GM19452 (cell line): ENCODE results near the gene PEX11A.
"Not testable (repeated sequence)": the region's sequence is repeated elsewhere in the genome, so short reads cannot be mapped to it uniquely, and the experiment has no call there.

Source experiments
- ATAC-seq: cut with Tn5 transposase; IDR thresholded peaks from one replicate; pipeline ENCODE4 v1.9.1; 2021; ENCODE audit not compliant: unreplicated experiment

PEX11A gene, protein sequence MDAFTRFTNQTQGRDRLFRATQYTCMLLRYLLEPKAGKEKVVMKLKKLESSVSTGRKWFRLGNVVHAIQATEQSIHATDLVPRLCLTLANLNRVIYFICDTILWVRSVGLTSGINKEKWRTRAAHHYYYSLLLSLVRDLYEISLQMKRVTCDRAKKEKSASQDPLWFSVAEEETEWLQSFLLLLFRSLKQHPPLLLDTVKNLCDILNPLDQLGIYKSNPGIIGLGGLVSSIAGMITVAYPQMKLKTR

DNA sequence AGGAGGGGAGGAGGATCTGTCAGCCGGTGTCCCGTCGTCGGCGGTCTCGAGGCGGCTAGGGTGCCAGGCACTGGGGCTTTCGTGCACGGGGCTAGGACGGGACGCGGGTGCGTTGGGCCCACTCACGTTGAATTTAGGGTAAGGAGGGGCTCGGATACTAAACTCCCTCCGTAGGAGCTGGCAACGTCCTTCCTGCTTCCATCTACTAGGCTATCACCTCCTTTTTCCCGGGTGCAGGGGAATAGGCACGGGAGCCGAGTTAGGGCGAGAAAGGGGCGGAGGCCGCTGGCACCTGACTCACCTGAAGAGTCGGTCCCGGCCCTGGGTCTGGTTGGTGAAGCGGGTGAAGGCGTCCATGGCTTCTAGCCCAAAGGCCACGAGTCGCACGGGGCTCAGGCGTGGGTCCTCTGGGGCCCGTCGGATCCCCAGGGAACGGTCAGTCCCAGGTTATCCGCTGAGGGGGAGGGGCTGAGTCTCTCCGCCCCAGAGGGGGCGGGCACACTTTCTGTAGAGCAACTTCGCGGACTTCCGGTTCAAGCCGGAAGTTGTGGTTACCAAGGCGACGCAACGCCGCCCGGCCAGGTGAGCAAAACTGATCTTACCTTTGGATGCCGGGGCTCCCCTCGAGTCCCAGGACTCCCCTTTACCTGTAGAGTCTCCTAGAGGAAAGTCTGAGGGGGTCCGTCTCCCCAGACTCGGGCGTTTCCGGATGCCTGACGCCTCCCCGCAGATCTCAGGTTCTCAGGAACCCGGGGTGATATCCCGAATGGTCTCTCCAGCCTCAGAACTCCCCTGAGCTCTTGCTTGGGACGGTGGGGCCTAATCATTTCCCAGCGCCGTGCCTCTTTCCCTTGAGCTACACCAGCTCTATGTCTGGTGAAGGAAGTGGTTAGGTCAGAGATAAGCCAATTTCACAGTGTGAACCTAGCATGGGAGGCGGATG is at the start of gene PEX11A, which contains the start of gene WDR93:
Gene PEX11A, minus strand, starts transcription at position 479 of the 943 bp plus-strand sequence. Its CDS starts 122 bp downstream, at position 357.
Gene WDR93, plus strand, starts transcription at position 536 of the 943 bp plus-strand sequence. CDS start 10,936 bp downstream, outside the sequence.
- peak; percentile 88 for ATAC-seq

DNA sequence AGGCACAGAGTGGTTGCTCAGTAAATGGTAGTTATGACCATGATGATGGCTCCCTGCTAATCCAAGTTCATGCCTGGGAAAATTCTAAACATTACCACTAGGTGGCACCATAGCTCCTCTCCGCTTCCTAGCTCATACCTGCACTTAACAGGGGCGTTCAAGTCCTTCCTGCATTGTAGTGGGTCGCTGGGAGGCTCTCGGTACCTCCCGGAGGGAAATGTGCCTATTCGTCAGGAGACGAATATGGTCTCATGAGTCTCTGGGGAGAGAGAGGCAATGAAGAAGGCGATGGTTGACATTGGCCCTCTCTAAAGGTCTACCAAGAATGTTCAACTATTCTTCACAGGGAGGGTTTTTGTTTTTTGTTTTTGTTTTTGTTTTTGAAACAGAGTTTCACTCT is 49.6 kb upstream of the PEX11A start:
- peak; percentile 58 for ATAC-seq

DNA sequence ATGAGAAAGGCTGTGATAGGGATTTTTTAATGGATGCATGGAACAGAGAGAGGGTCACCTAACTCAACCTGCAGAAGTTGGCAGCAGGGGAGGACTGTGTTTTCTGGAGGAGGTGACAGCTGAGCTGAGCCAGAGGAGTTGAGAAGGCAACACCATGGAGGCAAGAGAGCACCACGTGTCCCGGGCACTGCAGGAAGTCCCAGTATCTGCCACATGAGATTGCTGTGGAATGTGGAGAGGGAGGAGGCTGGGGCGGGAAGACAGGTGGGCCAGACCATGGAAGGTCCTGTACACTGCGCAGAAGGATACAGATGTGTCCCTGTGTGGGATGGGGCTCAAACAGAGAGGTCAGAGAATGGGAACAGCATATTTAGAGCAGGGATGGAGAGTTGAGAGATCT is 45.2 kb upstream of the PEX11A start:
- no peak for ATAC-seq

DNA sequence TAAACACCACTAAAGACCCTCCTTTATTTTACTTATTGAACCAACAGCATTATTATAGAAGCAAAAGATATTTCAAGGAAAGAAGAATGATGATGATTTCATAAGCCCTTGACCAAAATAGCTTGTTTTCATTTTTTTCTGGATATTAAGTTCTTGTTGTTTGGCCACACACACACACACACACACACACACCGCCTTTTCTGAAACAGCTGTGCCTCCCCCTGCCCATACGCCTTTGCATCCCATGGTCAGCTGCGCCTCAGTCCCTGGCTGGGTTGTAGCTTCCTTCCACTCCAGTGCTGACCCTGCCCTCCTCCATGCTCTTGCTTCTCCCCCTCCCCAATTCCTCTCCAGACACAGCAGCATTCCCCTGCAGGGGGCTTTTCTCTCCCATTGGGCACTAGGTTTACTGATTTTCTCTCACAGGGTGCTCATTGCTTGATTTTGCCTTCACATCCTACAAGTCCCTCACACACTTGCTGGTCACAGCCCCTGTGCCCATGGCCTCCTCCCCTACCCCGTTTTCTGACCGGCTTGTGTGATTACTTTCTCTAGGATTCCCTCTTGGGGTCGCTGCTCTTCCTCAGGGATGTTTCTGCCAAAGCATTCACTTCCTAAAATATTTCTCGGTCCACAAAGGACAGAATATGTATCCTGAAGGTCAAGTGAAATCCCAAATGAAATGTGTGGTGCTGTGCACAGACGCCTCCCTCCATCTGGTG is 42.1 kb upstream of the PEX11A start:
- no peak for ATAC-seq

DNA sequence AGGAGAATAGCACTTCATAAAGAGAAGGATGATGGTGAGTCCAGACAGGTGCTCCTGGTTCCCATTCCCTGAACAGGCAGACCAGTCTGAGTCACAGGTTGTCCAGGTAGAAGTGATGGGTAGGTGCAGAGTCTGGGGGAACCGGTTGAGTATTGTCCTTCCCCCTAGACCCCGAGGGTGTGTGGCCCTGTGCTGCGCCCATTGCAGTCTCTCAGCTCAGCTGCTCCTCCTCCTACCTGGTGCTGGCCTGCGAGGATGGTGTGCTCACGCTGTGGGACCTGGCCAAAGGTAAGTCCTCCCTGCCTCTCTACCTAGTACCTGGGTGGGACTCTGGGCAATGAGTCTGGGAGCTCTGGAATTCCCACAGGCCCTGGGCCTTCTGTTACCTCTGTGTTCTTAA is 40.7 kb upstream of the PEX11A start:
- ATAC-seq = no peak

DNA sequence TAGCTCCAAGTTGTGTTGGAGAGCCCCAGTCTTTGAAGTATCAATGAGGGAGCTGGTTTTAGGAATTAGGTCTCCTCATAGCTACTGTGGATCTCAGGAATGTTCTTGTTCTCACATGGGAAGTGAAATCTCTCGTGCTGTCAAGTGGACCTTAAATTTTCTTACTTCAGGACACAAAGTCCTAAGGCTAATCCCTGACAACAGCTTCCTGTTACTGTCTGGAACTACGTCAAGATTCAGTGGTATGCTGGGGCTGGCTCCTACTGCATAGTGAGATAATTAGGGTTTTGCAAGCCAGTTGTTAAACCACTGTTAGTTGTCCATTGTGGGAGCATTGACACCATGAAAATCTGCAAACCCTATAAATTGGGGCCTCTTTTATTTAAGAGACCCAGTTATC is 37.7 kb upstream of the PEX11A start:
- ATAC-seq = no peak

DNA sequence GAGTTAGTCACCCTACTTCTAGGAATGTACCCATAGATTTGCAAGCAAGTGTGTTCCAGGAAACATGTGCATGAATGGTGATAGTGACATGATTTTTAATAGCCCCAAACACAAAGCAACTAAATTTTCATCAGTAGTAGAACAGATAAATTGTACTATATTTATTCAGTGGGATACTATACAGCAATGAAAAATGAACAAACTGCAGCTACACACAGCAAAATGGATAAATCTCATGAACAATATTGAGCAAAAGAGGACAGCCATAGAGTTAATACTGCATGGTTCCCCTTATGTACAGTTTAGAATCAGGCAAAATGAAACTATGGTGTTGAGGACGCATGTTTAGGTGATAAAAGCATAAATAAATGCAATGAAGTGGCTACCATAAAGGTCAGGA is 34.5 kb upstream of the PEX11A start:
- no peak for ATAC-seq

DNA sequence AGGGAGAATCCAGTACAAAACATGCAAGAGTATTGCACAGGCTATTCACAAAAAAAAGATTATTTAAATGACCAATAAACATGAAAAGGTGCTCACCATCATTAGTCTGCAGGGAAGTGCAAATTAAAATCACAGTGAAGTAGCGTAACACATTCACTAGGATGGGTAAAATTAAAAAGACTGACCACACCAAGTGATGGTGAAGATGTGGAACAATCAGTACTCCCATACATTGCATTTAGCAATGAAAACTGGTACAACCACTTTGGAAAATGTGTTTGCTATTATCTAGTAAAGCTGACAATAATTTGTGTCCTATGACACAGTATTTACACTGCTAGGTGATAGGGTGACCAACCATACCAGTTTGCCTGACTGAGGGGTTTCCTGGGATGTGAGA is 34.1 kb upstream of the PEX11A start:
- ATAC-seq = no peak

DNA sequence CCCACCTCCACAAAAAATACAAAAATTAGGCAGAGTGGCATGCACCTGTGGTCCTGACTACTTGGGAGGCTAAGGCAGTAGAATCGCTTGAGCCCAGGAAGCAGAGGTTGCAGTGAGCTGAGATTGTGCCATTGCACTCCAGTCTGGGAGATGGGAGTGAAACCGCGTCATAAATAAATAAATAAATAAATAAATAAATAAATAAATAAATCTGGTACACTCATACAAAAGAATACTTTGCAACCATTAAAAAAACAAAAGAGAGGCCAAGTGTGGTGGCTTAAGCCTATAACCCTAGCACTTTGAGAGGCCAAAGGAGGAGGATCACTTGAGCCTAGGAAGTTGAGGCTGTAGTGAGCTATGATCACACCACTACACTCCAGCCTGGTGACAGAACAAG is 32.5 kb upstream of the PEX11A start:
- ATAC-seq = no peak

DNA sequence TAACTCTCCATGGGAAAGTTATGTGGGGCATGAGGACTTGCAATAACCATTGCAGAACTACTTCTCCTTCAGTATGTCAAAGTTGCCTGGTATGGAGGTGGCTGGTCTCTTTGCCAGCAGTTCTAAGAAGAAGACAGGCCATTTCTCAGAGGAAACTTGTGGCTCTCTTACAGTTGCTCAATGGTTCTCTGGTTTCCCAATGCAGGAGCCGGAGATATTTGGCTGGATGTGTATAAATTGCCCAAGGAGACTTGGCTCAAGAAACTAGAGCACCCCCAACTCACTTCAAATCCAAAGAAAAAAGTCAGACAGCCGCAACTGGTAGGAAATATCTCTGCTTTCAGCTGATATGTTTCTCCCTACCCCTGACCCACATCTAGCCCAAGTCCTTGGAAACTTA is 24.2 kb upstream of the PEX11A start:
- ATAC-seq = no peak

DNA sequence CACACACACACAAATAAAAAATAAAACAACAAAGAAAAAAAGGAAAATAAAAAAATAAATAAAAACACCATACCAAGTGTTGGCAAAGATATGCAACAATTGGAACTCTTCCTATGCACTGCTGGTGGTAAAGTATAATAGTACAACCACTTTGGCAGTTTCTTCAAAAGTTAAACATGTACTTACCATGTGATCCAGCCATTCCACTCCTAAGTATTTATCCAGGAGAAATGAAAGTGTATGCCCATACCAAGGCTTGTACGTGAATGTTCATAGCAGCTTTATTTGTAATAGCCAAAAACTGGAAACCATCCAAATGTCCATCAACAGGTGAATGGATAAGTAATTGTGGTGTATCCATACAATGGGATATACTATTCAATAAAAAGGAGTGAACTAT is 17.0 kb upstream of the PEX11A start:
- no peak for ATAC-seq

DNA sequence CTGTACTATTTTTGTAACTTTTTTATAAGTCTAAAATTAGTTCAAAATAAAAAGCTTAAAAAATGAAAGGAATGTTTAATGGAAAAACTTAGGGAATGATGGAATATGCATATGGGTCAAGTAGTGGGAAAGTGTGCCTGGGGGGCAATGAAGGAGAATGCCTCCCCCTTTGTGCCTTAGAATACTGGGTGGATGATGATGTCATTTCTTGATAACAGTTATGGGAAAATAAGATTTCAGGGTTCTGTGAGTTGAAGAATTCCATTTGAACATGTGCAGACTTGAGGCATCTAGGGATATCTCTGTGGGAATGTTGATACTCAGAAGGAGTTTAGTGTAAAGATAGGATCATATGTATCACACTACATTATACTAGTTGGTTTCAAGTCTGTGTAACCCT is 13.9 kb upstream of the PEX11A start:
- no peak for ATAC-seq

DNA sequence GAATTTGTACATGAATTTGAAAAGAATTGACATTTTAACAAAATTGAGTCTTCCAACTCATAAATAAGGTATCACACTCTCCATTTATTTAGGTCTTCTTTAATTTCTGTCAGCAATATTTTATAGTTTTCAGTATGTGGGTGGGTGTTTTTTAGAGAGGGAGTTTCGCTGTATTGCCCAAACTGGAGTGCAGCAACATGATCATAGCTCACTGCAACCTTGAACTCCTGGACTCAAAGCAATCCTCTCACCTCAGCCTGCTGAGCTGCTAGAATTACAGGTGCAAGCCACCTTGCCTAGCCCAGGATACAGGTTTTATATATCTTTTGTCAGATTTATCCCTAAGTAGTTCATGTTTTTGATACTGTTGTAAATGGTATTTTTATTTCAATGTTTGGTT is 4.6 kb upstream of the PEX11A start:
- ATAC-seq = no peak

DNA sequence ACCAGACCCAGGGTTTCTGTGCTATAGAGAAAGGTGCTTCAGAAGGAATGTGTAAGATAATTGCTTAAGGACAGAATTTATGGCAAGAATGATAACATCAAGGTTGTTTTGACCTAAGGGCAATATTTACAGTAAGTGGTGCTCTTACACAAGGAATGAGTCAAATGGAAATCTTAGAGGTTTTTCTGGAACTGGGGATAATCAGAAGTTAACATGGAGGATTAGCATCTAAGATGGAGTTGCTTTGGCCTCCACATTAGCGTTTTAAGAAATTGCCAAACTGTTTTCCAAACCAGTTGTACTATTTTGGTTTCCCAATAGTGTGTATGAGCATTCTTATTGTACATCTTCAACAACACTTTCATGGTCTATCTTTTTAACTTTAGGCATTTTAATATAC is 3.1 kb upstream of the PEX11A start:
- no peak for ATAC-seq

DNA sequence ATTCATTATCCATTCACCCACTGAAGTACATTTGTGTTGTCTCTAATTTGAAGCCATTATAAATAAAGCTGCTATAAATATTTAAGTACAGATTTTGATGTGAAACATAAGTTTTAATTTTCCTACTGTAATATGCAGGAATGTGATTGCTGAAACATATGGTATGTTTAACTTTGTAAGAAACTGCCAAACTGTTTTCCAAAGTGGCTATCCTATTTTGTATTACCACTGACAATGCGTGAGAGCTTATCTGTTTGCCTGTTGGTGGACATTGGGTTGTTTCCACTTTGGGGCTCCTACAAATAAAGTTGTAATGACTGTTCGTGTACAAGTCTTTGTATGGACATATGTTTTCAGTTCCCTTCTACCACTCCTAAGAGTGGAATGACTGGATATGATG is 2.5 kb upstream of the PEX11A start:
- no peak for ATAC-seq

DNA sequence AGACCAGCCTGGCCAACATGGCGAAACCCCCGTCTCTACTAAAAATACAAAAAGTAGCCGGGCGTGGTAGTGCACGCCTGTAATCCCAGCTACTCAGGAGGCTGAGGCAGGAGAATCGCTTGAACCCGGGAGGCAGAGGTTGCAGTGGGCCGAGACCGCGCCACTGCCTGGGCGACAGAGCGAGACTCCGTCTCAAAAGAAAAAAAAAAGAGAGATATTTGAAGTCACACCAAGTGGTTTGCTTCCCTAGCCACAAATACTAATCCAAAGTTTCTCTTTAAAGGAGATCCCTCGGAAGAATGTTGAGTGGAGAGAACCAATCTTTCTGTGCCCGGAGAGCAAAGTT is 651 bp downstream of the PEX11A start:
- ATAC-seq = not testable (repeated sequence)

DNA sequence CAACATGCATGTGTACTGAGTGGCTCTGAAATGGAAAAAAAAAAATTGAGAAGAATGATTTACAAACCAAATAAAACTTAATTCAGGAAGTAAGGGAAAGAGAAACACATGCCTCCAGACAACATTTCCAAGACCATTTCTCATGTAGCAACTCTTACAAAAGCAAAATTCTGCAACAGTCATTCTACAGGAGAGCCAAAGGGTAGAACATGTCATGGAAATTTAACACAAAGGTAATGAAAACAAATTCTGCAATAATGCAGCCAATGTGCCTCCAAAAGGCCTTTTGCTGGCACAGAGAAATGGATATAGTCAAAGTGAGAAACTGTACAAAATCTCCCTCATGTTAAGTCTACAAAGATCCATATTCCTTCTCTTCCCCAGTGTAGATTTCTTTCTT is 4.0 kb downstream of the PEX11A start:
- no peak for ATAC-seq

DNA sequence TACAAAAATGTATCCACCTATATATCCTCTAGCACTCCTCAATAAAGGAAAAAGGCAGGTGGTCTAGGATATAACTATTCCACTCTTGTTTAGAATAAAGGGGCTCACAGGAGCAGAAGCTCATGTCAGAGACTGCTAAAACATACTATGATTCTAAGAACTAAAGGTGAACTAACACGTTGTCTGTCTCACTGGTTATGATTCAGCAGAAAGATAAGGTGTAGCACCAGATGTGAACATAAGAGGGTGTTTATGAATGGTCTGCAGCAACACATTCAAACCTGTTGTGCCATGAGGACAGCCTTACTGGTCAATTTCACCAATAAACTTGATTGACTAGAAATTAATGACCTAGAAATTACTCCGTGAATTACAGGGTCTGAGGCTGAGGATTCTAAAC is 4.6 kb downstream of the PEX11A start:
- no peak for ATAC-seq

DNA sequence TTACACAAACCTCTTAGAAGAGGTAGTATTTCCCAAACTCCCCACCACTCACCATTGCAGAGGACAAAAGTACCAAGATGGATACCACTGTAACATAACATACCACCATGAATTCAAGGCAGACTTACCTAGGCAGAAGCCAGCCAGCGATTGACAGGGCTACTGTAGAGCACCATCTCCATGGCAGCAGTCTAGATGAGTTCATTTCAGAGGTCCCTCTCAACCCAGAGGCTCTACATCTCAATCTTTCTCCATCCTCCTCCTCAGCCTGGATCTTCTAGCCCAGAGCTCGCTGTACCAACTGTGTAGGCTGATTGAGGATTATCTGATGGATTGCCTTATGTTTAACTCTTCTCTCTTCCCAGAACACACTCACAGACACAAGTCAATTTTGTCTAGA is 9.4 kb downstream of the PEX11A start:
- no peak for ATAC-seq

DNA sequence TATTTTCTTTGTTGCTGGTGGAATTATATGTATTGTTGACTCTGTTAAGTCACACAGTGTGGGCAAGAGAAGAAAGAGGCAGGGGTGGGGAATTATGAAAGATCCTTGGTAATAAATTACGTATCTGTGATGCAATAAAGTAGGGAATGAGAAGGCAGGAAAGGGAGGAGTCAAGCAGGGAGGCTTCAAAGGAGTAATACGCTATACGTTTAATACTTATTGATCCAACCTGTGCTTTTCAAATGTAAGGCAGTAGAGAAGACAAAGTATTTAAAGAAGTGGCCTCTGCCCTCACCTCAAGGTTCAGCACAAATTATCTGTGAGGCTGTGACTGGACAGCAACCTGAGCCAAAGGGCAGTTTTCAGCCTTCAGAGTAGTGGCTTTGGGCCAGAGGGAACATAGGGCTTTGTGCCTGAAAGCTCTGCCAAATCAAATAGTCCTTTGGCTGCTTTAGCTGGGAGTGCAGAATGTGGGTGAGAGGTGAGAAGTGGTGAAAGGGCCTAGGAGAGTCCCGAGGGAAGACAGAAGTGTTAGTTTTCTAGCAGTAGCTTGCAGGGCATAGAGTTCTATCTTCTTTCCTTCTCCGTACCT is 10.2 kb downstream of the PEX11A start:
- no peak for ATAC-seq

DNA sequence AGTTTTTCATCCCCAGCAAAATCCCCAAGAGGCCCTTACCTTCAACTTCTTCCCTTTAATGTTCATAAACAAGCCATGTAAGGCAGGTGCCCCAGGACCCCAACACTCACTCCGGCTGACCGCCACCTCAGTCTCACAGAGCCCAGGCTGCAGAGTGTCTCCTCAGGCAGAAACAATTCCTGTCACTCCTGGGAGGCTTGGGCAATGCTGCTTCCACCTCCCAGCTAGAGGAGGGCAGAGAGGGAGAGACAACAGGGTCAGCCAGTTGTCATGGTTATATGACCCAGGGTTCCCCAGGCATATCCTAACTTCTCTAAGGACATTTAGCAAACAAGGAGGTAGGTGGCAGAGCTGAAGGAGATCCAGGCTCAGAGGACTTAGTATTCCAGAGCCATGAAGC is 11.3 kb downstream of the PEX11A start, which contains the start of gene PLIN1:
Gene PLIN1, minus strand, starts transcription at position 156 of the 400 bp plus-strand sequence. CDS start 1,878 bp downstream, outside the sequence.
- no peak for ATAC-seq
